ENCODE results near the gene HELZ. TPM values are rescaled to one million over a fixed set of nuclear protein-coding genes. Genes with fewer than 3 reads are reported as not detected.

The HELZ gene
- polyA plus RNA-seq, 3 donors = 24.8 to 44.1 (median 39.9) TPM

- Mint-ChIP-seq H3K36me3 (no peaks in the 10 kb centered on the region), H3K27me3 (ENCODE audit: low read depth in 3 of 3) (peaks cover 2 to 8% (median 4%) of the 10 kb centered on the region in 3 donors), H3K9me3 (peaks cover 12 to 31% (median 26%) of the 10 kb centered on the region in 7 donors), H3K4me3 (no peak overlapping the region), H3K4me1 (no peaks in the 10 kb centered on the region), H3K27ac (peak overlapping the region in 1 of 7 donors; percentile 5)
- peaks cover 13 to 20% of the 10 kb centered on the region in 2 donors for H3K9me3 ChIP-seq (replicated peaks in 1 of 2; ENCODE audit: control insufficient read depth in 1 of 2, insufficient read depth in 1 of 2, low read length in 2 of 2)
- intact Hi-C loops (cut with micrococcal nuclease) = no loop called here
- no peak for TF ChIP-seq CTCF (IDR thresholded peaks at IDR 0.05)
- no peak for DNase-seq
- H3K27me3 ChIP-seq (ENCODE audit: control insufficient read depth in 2 of 2, insufficient read depth in 2 of 2, low read length in 2 of 2) = no peaks in the 10 kb centered on the region
- H2AFZ ChIP-seq (ENCODE audit: insufficient read depth, low read depth, low read length, poor library complexity, severe bottlenecking) = no peak overlapping the region
- 84% methylated on average over 2 of the region's 4 CpGs for WGBS (ENCODE audit: insufficient coverage)
- H3K9ac ChIP-seq (ENCODE audit: insufficient read depth, low read length, poor library complexity, severe bottlenecking) = no peak overlapping the region
- H3K4me1 ChIP-seq (ENCODE audit: control insufficient read depth in 1 of 2, insufficient read depth in 2 of 2, low read length in 2 of 2) = no peaks in the 10 kb centered on the region
- H3K36me3 ChIP-seq (replicated peaks in 1 of 2; ENCODE audit: control insufficient read depth in 1 of 2, insufficient read depth in 2 of 2, low read length in 2 of 2) = no peaks in the 10 kb centered on the region
- H3K27ac ChIP-seq (ENCODE audit: low read depth in 1 of 2, low read length in 2 of 2) = no peak overlapping the region
- H3K4me2 ChIP-seq (replicated peaks; ENCODE audit: extremely low read depth, low read length, poor library complexity, severe bottlenecking) = no peak overlapping the region
- H3K4me3 ChIP-seq (replicated peaks in 1 of 3; ENCODE audit: low read depth in 2 of 3, low read length in 3 of 3) = no peak overlapping the region
- H4K20me1 ChIP-seq (ENCODE audit: insufficient read depth, low read length) = no peaks in the 10 kb centered on the region
- H3K79me2 ChIP-seq (ENCODE audit: insufficient read depth, low read length) = no peaks in the 10 kb centered on the region
Measured at GRCh38 chr17:67046398-67046797, 198.6 kb downstream of the HELZ start.

GRCh38 chr17:67044940-67045339 lies 200.1 kb downstream of the HELZ start:
- H3K9ac ChIP-seq (ENCODE audit: insufficient read depth, low read length, poor library complexity, severe bottlenecking) = no peak overlapping the region
- no peak for DNase-seq
- no peaks in the 10 kb centered on the region for H3K36me3 ChIP-seq (replicated peaks in 1 of 2; ENCODE audit: control insufficient read depth in 1 of 2, insufficient read depth in 2 of 2, low read length in 2 of 2)
- no peaks in the 10 kb centered on the region for H3K4me1 ChIP-seq (ENCODE audit: control insufficient read depth in 1 of 2, insufficient read depth in 2 of 2, low read length in 2 of 2)
- no peaks in the 10 kb centered on the region for H4K20me1 ChIP-seq (ENCODE audit: insufficient read depth, low read length)
- peaks cover 13 to 17% of the 10 kb centered on the region in 2 donors for H3K9me3 ChIP-seq (replicated peaks in 1 of 2; ENCODE audit: control insufficient read depth in 1 of 2, insufficient read depth in 1 of 2, low read length in 2 of 2)
- H2AFZ ChIP-seq (ENCODE audit: insufficient read depth, low read depth, low read length, poor library complexity, severe bottlenecking) = no peak overlapping the region
- no peak overlapping the region for H3K4me3 ChIP-seq (replicated peaks in 1 of 3; ENCODE audit: low read depth in 2 of 3, low read length in 3 of 3)
- 95% methylated on average over 4 of the region's 5 CpGs for WGBS (ENCODE audit: insufficient coverage)
- H3K27me3 ChIP-seq (ENCODE audit: control insufficient read depth in 2 of 2, insufficient read depth in 2 of 2, low read length in 2 of 2) = no peaks in the 10 kb centered on the region
- intact Hi-C loops (cut with micrococcal nuclease) = no loop called here
- Mint-ChIP-seq H3K36me3 (no peaks in the 10 kb centered on the region), H3K4me1 (no peaks in the 10 kb centered on the region), H3K9me3 (peaks cover 12 to 28% (median 25%) of the 10 kb centered on the region in 7 donors), H3K27me3 (ENCODE audit: low read depth in 3 of 3) (peaks cover 2 to 8% (median 4%) of the 10 kb centered on the region in 3 donors), H3K27ac (no peak overlapping the region), H3K4me3 (no peak overlapping the region)
- no peaks in the 10 kb centered on the region for H3K79me2 ChIP-seq (ENCODE audit: insufficient read depth, low read length)
- no peak for TF ChIP-seq CTCF (IDR thresholded peaks at IDR 0.05)
- H3K27ac ChIP-seq (ENCODE audit: low read depth in 1 of 2, low read length in 2 of 2) = no peak overlapping the region
- no peak overlapping the region for H3K4me2 ChIP-seq (replicated peaks; ENCODE audit: extremely low read depth, low read length, poor library complexity, severe bottlenecking)

Measured in CD14-positive monocyte (primary cell).